ENCODE data around the gene MARCHF3. TPM values are rescaled to one million over a fixed set of nuclear protein-coding genes. Genes with fewer than 3 reads are reported as not detected.

The MARCHF3 gene
- total RNA-seq, 4 donors from 2014 or later: 6.2 to 11.9 (median 8.1) TPM

DNA sequence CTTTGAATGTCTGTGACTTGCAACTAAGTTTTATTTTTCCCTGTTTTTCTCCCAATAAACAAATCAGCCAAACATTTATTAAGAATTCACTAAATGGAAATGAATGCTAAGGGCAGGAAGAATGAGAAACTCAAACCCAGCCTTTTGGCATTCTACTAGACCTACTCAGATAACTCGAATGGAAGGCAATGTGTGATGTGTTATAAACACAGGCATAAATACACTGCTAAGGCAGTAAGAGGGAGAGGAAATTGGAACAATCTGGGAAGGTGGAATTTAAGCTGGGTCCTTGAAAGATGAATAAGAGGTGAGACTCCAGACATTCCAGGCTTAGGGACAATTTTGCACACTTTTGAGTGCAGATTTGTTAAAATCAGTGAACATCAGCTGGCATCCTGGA is 34.7 kb downstream of the MARCHF3 start:
- TF ChIP-seq POLR2A (IDR thresholded peaks at IDR 0.05): no peak
- TF ChIP-seq, protein P1, sequence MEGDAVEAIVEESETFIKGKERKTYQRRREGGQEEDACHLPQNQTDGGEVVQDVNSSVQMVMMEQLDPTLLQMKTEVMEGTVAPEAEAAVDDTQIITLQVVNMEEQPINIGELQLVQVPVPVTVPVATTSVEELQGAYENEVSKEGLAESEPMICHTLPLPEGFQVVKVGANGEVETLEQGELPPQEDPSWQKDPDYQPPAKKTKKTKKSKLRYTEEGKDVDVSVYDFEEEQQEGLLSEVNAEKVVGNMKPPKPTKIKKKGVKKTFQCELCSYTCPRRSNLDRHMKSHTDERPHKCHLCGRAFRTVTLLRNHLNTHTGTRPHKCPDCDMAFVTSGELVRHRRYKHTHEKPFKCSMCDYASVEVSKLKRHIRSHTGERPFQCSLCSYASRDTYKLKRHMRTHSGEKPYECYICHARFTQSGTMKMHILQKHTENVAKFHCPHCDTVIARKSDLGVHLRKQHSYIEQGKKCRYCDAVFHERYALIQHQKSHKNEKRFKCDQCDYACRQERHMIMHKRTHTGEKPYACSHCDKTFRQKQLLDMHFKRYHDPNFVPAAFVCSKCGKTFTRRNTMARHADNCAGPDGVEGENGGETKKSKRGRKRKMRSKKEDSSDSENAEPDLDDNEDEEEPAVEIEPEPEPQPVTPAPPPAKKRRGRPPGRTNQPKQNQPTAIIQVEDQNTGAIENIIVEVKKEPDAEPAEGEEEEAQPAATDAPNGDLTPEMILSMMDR (IDR thresholded peaks at IDR 0.05): no peak
- no peak overlapping the region for H3K4me3 ChIP-seq
- H3K9me3 ChIP-seq: no peaks in the 10 kb centered on the region
- H3K27ac ChIP-seq: no peak overlapping the region
- no peaks in the 10 kb centered on the region for H3K4me1 ChIP-seq
- DNase-seq: no peak
- no peaks in the 10 kb centered on the region for H3K36me3 ChIP-seq
- H3K27me3 ChIP-seq: no peaks in the 10 kb centered on the region
- intact Hi-C loops (cut with DNase I; ENCODE audit: low total_unique reads): no loop called here

DNA sequence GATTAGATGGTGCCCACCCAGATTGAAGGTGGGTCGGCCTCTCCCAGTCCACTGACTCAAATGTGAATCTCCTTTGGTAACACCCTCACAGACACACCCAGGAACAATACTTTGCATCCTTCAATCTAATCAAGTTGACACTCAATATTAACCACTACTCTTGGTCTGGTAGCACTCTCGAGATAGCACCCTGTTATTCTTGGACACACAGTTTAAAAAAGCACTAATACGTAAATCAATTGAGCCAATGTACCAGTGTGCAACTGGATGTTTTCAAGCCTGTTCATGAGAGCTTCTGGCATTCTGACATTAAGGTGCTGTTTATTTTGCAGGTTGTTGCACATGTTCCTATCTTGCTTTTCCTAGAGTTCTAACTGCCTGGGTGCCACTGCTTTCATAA is 35.3 kb downstream of the MARCHF3 start:
- no peaks in the 10 kb centered on the region for H3K4me1 ChIP-seq

DNA sequence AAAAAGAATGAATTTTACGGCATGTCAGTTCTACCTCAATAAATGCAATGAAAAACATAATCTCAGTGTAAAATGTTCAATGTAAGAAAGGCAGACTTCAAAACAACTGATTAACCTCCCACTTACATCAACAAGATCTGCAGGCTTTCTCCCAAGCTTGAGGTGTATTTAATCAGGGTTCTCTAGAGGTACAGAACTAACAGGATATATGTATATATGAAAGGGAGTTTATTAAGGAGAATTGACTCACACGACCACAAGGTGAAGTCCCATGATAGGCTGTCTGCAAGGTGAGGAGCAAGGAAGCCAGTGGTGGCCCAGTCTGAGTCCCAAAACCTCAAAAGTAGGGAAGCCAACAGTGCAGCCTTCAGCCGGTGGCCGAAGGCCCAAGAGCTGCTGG is 35.9 kb downstream of the MARCHF3 start:
- DNase-seq: no peak

More for the DNA sequence above, 35.3 kb downstream of the MARCHF3 start:
- Histone ChIP-seq H3K4me3 (no peak overlapping the region), H3K36me3 (no peaks in the 10 kb centered on the region), H3K27ac (no peak overlapping the region), H3K9me3 (no peaks in the 10 kb centered on the region), H3K27me3 (no peaks in the 10 kb centered on the region)
- DNase-seq: no peak
- TF ChIP-seq, protein P1 (IDR thresholded peaks at IDR 0.05): no peak
- no peak for TF ChIP-seq POLR2A (IDR thresholded peaks at IDR 0.05)
- intact Hi-C loops (cut with DNase I; ENCODE audit: low total_unique reads): no loop called here

DNA sequence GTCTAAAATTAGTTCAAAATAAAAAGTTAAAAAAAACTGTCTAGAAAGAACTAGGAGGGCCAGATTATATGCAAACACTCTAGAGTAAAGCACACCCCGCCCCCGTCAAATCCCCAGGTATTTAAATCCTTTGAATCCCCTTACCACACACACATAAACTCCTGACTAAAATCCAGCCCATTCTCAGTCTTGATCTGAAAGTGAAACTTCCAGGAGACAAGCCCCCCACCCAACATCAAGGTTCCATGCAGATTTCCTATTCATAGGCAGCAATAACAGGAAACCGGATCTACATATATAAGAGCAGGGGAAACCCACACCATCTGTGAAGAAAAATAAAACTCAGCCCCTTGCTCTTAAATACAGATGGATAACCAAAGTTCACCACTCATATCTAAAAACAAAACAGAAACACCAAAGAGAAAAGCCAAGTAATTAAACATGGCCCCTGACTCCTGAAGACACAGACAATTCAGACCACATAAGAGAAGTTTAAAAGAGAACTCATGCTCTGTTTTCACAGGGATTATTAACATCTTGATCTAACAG is 42.3 kb downstream of the MARCHF3 start:
- Histone ChIP-seq H3K4me1 (no peaks in the 10 kb centered on the region), H3K4me3 (no peak overlapping the region), H3K27ac (no peak overlapping the region), H3K9me3 (no peaks in the 10 kb centered on the region), H3K36me3 (no peaks in the 10 kb centered on the region), H3K27me3 (no peaks in the 10 kb centered on the region)
- TF ChIP-seq, protein P1 (IDR thresholded peaks at IDR 0.05): no peak
- TF ChIP-seq POLR2A (IDR thresholded peaks at IDR 0.05): no peak
- intact Hi-C loops (cut with DNase I; ENCODE audit: low total_unique reads): no loop called here
- DNase-seq: no peak

More for the DNA sequence above, 35.9 kb downstream of the MARCHF3 start:
- intact Hi-C loops (cut with DNase I; ENCODE audit: low total_unique reads): no loop called here
- Histone ChIP-seq H3K4me1 (no peaks in the 10 kb centered on the region), H3K4me3 (no peak overlapping the region), H3K9me3 (no peaks in the 10 kb centered on the region), H3K27me3 (no peaks in the 10 kb centered on the region), H3K27ac (no peak overlapping the region), H3K36me3 (no peaks in the 10 kb centered on the region)
- TF ChIP-seq, protein P1 (IDR thresholded peaks at IDR 0.05): no peak
- no peak for TF ChIP-seq POLR2A (IDR thresholded peaks at IDR 0.05)

DNA sequence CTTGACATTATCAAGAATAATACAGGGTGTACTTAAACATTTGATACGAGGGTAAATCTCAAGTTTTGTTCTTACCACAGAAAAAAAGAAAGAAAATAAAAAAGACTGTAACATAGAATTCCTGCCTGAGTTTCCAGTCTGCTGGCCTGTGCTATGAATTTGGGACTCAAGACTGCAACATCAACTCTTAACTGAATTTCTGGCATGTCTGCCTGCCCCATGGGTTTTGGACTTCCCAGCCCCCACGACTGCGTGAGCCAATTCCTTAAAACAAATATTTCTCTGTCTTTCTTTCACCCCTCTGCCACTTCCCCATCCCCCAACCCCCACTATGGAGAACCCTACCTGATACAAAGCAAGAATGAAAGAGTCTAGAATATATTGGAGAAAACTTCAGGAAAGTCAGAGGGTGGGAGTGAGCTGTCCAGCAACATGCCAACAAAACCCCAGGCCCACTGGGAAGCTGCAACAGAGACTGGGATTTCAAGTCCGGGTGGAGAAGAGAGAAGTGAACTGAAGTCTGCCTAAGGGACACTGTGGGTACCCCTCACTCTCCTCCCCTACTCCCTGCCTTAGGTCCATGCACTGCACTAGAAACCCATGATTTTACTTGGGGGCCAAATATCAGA is 43.0 kb downstream of the MARCHF3 start:
- no peaks in the 10 kb centered on the region for H3K27me3 ChIP-seq
- no peak for TF ChIP-seq POLR2A (IDR thresholded peaks at IDR 0.05)
- TF ChIP-seq, protein P1 (IDR thresholded peaks at IDR 0.05): no peak
- intact Hi-C loops (cut with DNase I; ENCODE audit: low total_unique reads): no loop called here

More for the DNA sequence above, 43.0 kb downstream of the MARCHF3 start:
- H3K9me3 ChIP-seq: no peaks in the 10 kb centered on the region
- H3K4me1 ChIP-seq: no peaks in the 10 kb centered on the region
- H3K4me3 ChIP-seq: no peak overlapping the region
- no peak overlapping the region for H3K27ac ChIP-seq
- DNase-seq: no peak
- no peaks in the 10 kb centered on the region for H3K36me3 ChIP-seq
